WTC11 (cell line): ENCODE results near the gene DMWD. TPM values are rescaled to one million over a fixed set of nuclear protein-coding genes. Genes with fewer than 3 reads are reported as not detected.

Source experiments
- ATAC-seq: fragments of 200-7000 bp; cut with Tn5 transposase; 2 replicates; pipeline ENCODE4 v1.10.0; 2021; ENCODE audit warnings: mild to moderate bottlenecking, moderate library complexity
- CTCF ChIA-PET: fragments of 300-600 bp; sonication (Branson Sonifier 250); formaldehyde crosslinking; loops from one replicate; lab custom pipeline; 2021; ENCODE audit warnings: antibody characterized with exemption; lab: Charles Lee
- POLR2A ChIA-PET: fragments of 350-600 bp; sonication (Branson Sonifier 250); formaldehyde crosslinking; loops from one replicate; lab custom pipeline; 2021; ENCODE audit warnings: antibody characterized with exemption; lab: Charles Lee
- DNase-seq: peaks from one replicate; pipeline ENCODE4 v3.0.0; 2021; ENCODE audit warnings: low spot score
- H3K27ac Mint-ChIP-seq: 2 replicates; pipeline ENCODE4 v1.8.0; 2021; ENCODE audit warnings: mixed read lengths
- H3K27me3 Mint-ChIP-seq: 2 replicates; pipeline ENCODE4 v1.8.0; 2021; ENCODE audit warnings: low read depth, mild to moderate bottlenecking, moderate library complexity, mixed read lengths
- H3K36me3 Mint-ChIP-seq: 2 replicates; pipeline ENCODE4 v1.8.0; 2021; ENCODE audit warnings: mixed read lengths
- H3K4me1 Mint-ChIP-seq: 2 replicates; pipeline ENCODE4 v1.8.0; 2022; ENCODE audit warnings: mixed read lengths
- H3K4me3 Mint-ChIP-seq: 2 replicates; pipeline ENCODE4 v1.8.0; 2021; ENCODE audit warnings: mild to moderate bottlenecking, moderate library complexity, mixed read lengths
- H3K9me3 Mint-ChIP-seq: 2 replicates; pipeline ENCODE4 v1.8.0; 2021; ENCODE audit warnings: mixed read lengths
- AR ChIP-seq: fragments of 250-450 bp; sonication (Bioruptor Pico); IDR thresholded peaks from 2 replicates; pipeline ENCODE4 v1.9.0; 2021; ENCODE audit warnings: mild to moderate bottlenecking
- E2F5 ChIP-seq: sonication (generic); formaldehyde crosslinking; IDR thresholded peaks from 2 replicates; pipeline ENCODE4 v1.8.1; 2022; ENCODE audit warnings: mild to moderate bottlenecking, moderate library complexity, missing genetic modification reagents
- ETV6 ChIP-seq: sonication (generic); formaldehyde crosslinking; IDR thresholded peaks from 2 replicates; pipeline ENCODE4 v1.8.1; 2022; ENCODE audit warnings: mild to moderate bottlenecking, missing genetic modification reagents
- FOXP4 ChIP-seq: sonication (generic); formaldehyde crosslinking; IDR thresholded peaks from 2 replicates; pipeline ENCODE4 v1.8.0; 2022; ENCODE audit warnings: mild to moderate bottlenecking, missing genetic modification reagents
- IRF2 ChIP-seq: sonication (generic); formaldehyde crosslinking; IDR thresholded peaks from 2 replicates; pipeline ENCODE4 v1.8.0; 2022; ENCODE audit warnings: low read depth, missing genetic modification reagents, borderline replicate concordance
- KAT7 ChIP-seq: sonication (generic); formaldehyde crosslinking; IDR thresholded peaks from 2 replicates; pipeline ENCODE4 v1.8.1; 2023; ENCODE audit warnings: missing genetic modification reagents, mild to moderate bottlenecking, borderline replicate concordance
- MLX ChIP-seq: sonication (generic); formaldehyde crosslinking; IDR thresholded peaks from 2 replicates; pipeline ENCODE4 v1.8.1; 2023; ENCODE audit warnings: mild to moderate bottlenecking, missing genetic modification reagents, moderate library complexity
- NFYB ChIP-seq: sonication (generic); formaldehyde crosslinking; conservative IDR thresholded peaks from 2 replicates; pipeline ENCODE4 v1.8.0; 2022; ENCODE audit warnings: low read depth, missing genetic modification reagents
- OVOL2 ChIP-seq: fragments of 250-450 bp; sonication (Bioruptor Pico); IDR thresholded peaks from 2 replicates; pipeline ENCODE4 v1.9.0; 2021; ENCODE audit warnings: mild to moderate bottlenecking, borderline replicate concordance
- PRDM15 ChIP-seq: sonication (generic); formaldehyde crosslinking; IDR thresholded peaks from 2 replicates; pipeline ENCODE4 v1.8.0; 2022; ENCODE audit warnings: missing genetic modification reagents
- PREB ChIP-seq: sonication (generic); formaldehyde crosslinking; IDR thresholded peaks from 2 replicates; pipeline ENCODE4 v1.8.1; 2022; ENCODE audit warnings: mild to moderate bottlenecking, missing genetic modification reagents, moderate library complexity, borderline replicate concordance
- PRRX2 ChIP-seq: fragments of 250-450 bp; sonication (Bioruptor Pico); IDR thresholded peaks from 2 replicates; pipeline ENCODE4 v1.8.0; 2021; ENCODE audit warnings: mild to moderate bottlenecking
- STAT6 ChIP-seq: sonication (generic); formaldehyde crosslinking; conservative IDR thresholded peaks from 2 replicates; pipeline ENCODE4 v1.8.1; 2023; ENCODE audit warnings: mild to moderate bottlenecking, low read depth, missing genetic modification reagents, moderate library complexity
- TP53 ChIP-seq: sonication (generic); formaldehyde crosslinking; IDR thresholded peaks from 2 replicates; pipeline ENCODE4 v1.8.1; 2023; ENCODE audit warnings: mild to moderate bottlenecking, missing genetic modification reagents
- ZNF317 ChIP-seq: sonication (generic); formaldehyde crosslinking; IDR thresholded peaks from 2 replicates; pipeline ENCODE4 v1.8.1; 2023; ENCODE audit warnings: low read depth, mild to moderate bottlenecking, moderate library complexity, missing genetic modification reagents, borderline replicate concordance
- ZNF416 ChIP-seq: fragments of 250-450 bp; sonication (Bioruptor Pico); IDR thresholded peaks from 2 replicates; pipeline ENCODE4 v1.9.0; 2021; ENCODE audit warnings: mild to moderate bottlenecking, inconsistent platforms
- total RNA-seq: library from RNA; stranded (reverse); gene quantifications from 3 replicates; pipeline ENCODE4 v1.2.3, GENCODE V29; 2021

Gene DMWD
- total RNA-seq, 1 experiment from 2014 or later = 60.7 TPM

- no peaks in the 10 kb centered on the region for H3K9me3 Mint-ChIP-seq
- H3K27me3 Mint-ChIP-seq = peaks cover 10% of the 10 kb centered on the region
- peaks cover 15% of the 10 kb centered on the region for H3K4me1 Mint-ChIP-seq
- ATAC-seq (no peak), DNase-seq (no peak)
- no peak for TF ChIP-seq TP53 (CRISPR knock-in tag)
- no peak for TF ChIP-seq STAT6
- no peak for TF ChIP-seq ZNF317 (CRISPR knock-in tag)
- no peak for TF ChIP-seq E2F5 (CRISPR knock-in tag)
- TF ChIP-seq OVOL2 (CRISPR knock-in tag) = no peak
- no peak for TF ChIP-seq KAT7
- TF ChIP-seq ETV6 (CRISPR knock-in tag) = no peak
- no peak for TF ChIP-seq MLX
- TF ChIP-seq IRF2 = no peak
- TF ChIP-seq PREB (CRISPR knock-in tag) = no peak
- TF ChIP-seq AR (CRISPR knock-in tag) = no peak
- ChIA-PET CTCF (no interaction called here), POLR2A (no interaction called here)
- H3K27ac Mint-ChIP-seq = no peak overlapping the region
- no peak overlapping the region for H3K4me3 Mint-ChIP-seq
- H3K36me3 Mint-ChIP-seq = peaks cover 32% of the 10 kb centered on the region
Measured at GRCh38 chr19:45786533-45786894, 6.1 kb downstream of the DMWD start.

- ChIA-PET CTCF (no interaction called here), POLR2A (no interaction called here)
- peaks cover 14% of the 10 kb centered on the region for H3K27me3 Mint-ChIP-seq
- no peaks in the 10 kb centered on the region for H3K9me3 Mint-ChIP-seq
- no peak for ATAC-seq
- H3K4me3 Mint-ChIP-seq = no peak overlapping the region
- H3K27ac Mint-ChIP-seq = no peak overlapping the region
- peaks cover 32% of the 10 kb centered on the region for H3K36me3 Mint-ChIP-seq
- DNase-seq = no peak
- peaks cover 15% of the 10 kb centered on the region for H3K4me1 Mint-ChIP-seq
- TF ChIP-seq STAT6 (no peak), PRDM15 (CRISPR knock-in tag) (no peak), NFYB (CRISPR knock-in tag) (no peak), ZNF416 (no peak), PRRX2 (no peak), FOXP4 (CRISPR knock-in tag) (no peak)
Measured at GRCh38 chr19:45785781-45786532, 6.7 kb downstream of the DMWD start.
